Measurements from ENCODE around the gene OR5AC2.

DNA sequence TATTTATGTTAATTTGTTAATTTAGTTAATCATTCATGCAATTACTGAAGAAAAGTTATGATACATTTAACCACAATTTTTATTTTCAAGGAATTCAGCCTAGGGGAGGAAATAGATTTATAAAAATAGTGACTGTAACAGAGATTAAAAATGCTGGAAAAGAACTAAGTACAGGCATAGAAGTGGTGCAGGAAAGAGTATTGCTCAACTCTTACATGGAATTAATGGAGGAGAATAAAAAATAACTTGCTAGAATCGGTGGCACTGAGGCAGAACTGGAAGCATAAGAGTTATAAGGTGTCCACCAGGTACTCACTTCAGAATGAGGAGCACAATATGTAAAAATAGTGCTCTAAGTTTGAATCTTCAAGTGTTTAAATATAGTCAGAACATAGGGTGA, 13.5 kb upstream of the OR5AC2 start:
- TF ChIP-seq, protein P1, sequence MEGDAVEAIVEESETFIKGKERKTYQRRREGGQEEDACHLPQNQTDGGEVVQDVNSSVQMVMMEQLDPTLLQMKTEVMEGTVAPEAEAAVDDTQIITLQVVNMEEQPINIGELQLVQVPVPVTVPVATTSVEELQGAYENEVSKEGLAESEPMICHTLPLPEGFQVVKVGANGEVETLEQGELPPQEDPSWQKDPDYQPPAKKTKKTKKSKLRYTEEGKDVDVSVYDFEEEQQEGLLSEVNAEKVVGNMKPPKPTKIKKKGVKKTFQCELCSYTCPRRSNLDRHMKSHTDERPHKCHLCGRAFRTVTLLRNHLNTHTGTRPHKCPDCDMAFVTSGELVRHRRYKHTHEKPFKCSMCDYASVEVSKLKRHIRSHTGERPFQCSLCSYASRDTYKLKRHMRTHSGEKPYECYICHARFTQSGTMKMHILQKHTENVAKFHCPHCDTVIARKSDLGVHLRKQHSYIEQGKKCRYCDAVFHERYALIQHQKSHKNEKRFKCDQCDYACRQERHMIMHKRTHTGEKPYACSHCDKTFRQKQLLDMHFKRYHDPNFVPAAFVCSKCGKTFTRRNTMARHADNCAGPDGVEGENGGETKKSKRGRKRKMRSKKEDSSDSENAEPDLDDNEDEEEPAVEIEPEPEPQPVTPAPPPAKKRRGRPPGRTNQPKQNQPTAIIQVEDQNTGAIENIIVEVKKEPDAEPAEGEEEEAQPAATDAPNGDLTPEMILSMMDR (conservative IDR thresholded peaks at IDR 0.05): no peak
- TF ChIP-seq EZH2 (IDR thresholded peaks at IDR 0.05; ENCODE audit: low read depth): no peak

Measured in PC-9 (cell line).